ENCODE measurements around the gene DMAP1. TPM values are rescaled to one million over a fixed set of nuclear protein-coding genes. Genes with fewer than 3 reads are reported as not detected.

The DMAP1 gene
- polyA plus RNA-seq, 3 donors: 18.9 to 51.4 (median 21.3) TPM

DNA sequence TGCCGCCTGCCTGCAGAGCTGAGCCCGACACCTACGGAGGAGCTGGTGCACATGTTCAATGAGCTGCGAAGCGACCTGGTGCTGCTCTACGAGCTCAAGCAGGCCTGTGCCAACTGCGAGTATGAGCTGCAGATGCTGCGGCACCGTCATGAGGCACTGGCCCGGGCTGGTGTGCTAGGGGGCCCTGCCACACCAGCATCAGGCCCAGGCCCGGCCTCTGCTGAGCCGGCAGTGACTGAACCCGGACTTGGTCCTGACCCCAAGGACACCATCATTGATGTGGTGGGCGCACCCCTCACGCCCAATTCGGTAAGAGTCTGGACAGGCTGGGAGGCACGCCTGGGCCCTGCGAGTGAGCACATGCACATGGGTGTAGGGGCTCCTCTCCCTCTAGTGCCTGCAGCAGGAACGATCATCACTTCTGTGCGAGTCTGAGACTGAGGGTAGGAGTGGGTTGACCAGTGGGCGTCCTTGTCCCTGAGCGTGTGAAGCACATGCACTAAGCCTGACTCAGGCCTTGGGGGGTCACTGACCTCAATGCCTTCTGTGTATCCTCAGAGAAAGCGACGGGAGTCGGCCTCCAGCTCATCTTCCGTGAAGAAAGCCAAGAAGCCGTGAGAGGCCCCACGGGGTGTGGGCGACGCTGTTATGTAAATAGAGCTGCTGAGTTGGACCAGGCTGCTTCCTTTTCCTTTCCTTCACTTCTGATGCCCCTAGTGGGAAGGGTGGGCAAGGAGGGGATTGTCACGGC, 6.9 kb downstream of the DMAP1 start:
- Histone ChIP-seq H3K4me2 (replicated peaks; ENCODE audit: extremely low read depth, low read length, poor library complexity, severe bottlenecking) (no peak overlapping the region), H4K20me1 (ENCODE audit: insufficient read depth, low read length) (peaks cover 6% of the 10 kb centered on the region), H3K9me3 (replicated peaks in 1 of 2; ENCODE audit: control insufficient read depth in 1 of 2, insufficient read depth in 1 of 2, low read length in 2 of 2) (no peaks in the 10 kb centered on the region), H3K79me2 (ENCODE audit: insufficient read depth, low read length) (no peaks in the 10 kb centered on the region), H3K27me3 (ENCODE audit: control insufficient read depth in 2 of 2, insufficient read depth in 2 of 2, low read length in 2 of 2) (no peaks in the 10 kb centered on the region), H3K9ac (ENCODE audit: insufficient read depth, low read length, poor library complexity, severe bottlenecking) (no peak overlapping the region), H3K4me1 (ENCODE audit: control insufficient read depth in 1 of 2, insufficient read depth in 2 of 2, low read length in 2 of 2) (peaks cover 0 to 4% of the 10 kb centered on the region in 2 donors), H3K27ac (ENCODE audit: low read depth in 1 of 2, low read length in 2 of 2) (peak overlapping the region in 1 of 2 donors; percentile 14), H2AFZ (ENCODE audit: insufficient read depth, low read depth, low read length, poor library complexity, severe bottlenecking) (no peak overlapping the region), H3K36me3 (replicated peaks in 1 of 2; ENCODE audit: control insufficient read depth in 1 of 2, insufficient read depth in 2 of 2, low read length in 2 of 2) (peaks cover 48 to 72% of the 10 kb centered on the region in 2 donors), H3K4me3 (replicated peaks in 1 of 3; ENCODE audit: low read depth in 2 of 3, low read length in 3 of 3) (no peak overlapping the region)
- intact Hi-C loops (cut with micrococcal nuclease): no loop called here
- no peak overlapping the region for H3K27ac Mint-ChIP-seq
- H3K36me3 Mint-ChIP-seq: peaks cover 61 to 69% of the 10 kb centered on the region in 2 donors
- H3K4me3 Mint-ChIP-seq: no peak overlapping the region
- TF ChIP-seq, protein P1, sequence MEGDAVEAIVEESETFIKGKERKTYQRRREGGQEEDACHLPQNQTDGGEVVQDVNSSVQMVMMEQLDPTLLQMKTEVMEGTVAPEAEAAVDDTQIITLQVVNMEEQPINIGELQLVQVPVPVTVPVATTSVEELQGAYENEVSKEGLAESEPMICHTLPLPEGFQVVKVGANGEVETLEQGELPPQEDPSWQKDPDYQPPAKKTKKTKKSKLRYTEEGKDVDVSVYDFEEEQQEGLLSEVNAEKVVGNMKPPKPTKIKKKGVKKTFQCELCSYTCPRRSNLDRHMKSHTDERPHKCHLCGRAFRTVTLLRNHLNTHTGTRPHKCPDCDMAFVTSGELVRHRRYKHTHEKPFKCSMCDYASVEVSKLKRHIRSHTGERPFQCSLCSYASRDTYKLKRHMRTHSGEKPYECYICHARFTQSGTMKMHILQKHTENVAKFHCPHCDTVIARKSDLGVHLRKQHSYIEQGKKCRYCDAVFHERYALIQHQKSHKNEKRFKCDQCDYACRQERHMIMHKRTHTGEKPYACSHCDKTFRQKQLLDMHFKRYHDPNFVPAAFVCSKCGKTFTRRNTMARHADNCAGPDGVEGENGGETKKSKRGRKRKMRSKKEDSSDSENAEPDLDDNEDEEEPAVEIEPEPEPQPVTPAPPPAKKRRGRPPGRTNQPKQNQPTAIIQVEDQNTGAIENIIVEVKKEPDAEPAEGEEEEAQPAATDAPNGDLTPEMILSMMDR (IDR thresholded peaks at IDR 0.05): no peak
- peaks cover 17% of the 10 kb centered on the region for H3K4me1 Mint-ChIP-seq
- H3K9me3 Mint-ChIP-seq: no peaks in the 10 kb centered on the region
- peaks cover 0 to 1% (median 0%) of the 10 kb centered on the region in 3 donors for H3K27me3 Mint-ChIP-seq (ENCODE audit: low read depth in 3 of 3)
- DNase-seq: no peak
- 84% methylated on average over 23 of the region's 31 CpGs for WGBS (ENCODE audit: insufficient coverage)

DNA sequence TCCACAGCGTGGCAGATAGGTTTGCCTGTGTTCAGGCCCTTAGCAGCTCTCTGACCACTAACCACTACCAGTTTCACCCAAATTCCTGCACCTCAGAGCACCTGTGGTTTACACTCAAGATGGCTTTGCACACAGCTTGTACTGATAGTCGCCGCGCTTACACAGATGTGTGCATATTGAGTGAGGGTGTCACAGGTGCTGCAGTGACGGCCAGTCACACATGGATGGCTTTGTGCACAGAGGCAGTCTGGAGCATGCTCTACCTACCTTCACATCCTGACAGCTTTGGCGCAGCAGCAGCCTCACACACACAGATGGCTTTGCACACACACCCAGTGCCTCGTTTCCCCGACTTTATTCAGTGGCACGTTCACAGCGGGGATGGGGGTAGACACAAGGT, 7.5 kb downstream of the DMAP1 start:
- Mint-ChIP-seq H3K9me3 (no peaks in the 10 kb centered on the region), H3K36me3 (peaks cover 58 to 63% of the 10 kb centered on the region in 2 donors), H3K27ac (peak overlapping the region in 1 of 7 donors; percentile 34), H3K4me3 (no peak overlapping the region), H3K27me3 (ENCODE audit: low read depth in 3 of 3) (peaks cover 0 to 1% (median 0%) of the 10 kb centered on the region in 3 donors), H3K4me1 (peaks cover 17% of the 10 kb centered on the region)
- H4K20me1 ChIP-seq (ENCODE audit: insufficient read depth, low read length): peaks cover 6% of the 10 kb centered on the region
- H3K36me3 ChIP-seq (replicated peaks in 1 of 2; ENCODE audit: control insufficient read depth in 1 of 2, insufficient read depth in 2 of 2, low read length in 2 of 2): peaks cover 43 to 66% of the 10 kb centered on the region in 2 donors
- peak overlapping the region in 1 of 2 donors; percentile 14 for H3K27ac ChIP-seq (ENCODE audit: low read depth in 1 of 2, low read length in 2 of 2)
- TF ChIP-seq, protein P1 (IDR thresholded peaks at IDR 0.05): no peak
- no peak overlapping the region for H3K9ac ChIP-seq (ENCODE audit: insufficient read depth, low read length, poor library complexity, severe bottlenecking)
- H3K9me3 ChIP-seq (replicated peaks in 1 of 2; ENCODE audit: control insufficient read depth in 1 of 2, insufficient read depth in 1 of 2, low read length in 2 of 2): no peaks in the 10 kb centered on the region
- no peak overlapping the region for H3K4me2 ChIP-seq (replicated peaks; ENCODE audit: extremely low read depth, low read length, poor library complexity, severe bottlenecking)
- no peaks in the 10 kb centered on the region for H3K27me3 ChIP-seq (ENCODE audit: control insufficient read depth in 2 of 2, insufficient read depth in 2 of 2, low read length in 2 of 2)
- peaks cover 0 to 4% of the 10 kb centered on the region in 2 donors for H3K4me1 ChIP-seq (ENCODE audit: control insufficient read depth in 1 of 2, insufficient read depth in 2 of 2, low read length in 2 of 2)
- no peaks in the 10 kb centered on the region for H3K79me2 ChIP-seq (ENCODE audit: insufficient read depth, low read length)
- no peak overlapping the region for H2AFZ ChIP-seq (ENCODE audit: insufficient read depth, low read depth, low read length, poor library complexity, severe bottlenecking)
- H3K4me3 ChIP-seq (replicated peaks in 1 of 3; ENCODE audit: low read depth in 2 of 3, low read length in 3 of 3): no peak overlapping the region
- 89% methylated on average over 2 of the region's 10 CpGs for WGBS (ENCODE audit: insufficient coverage)
- intact Hi-C loops (cut with micrococcal nuclease): no loop called here
- DNase-seq: no peak

Measured in CD14-positive monocyte (primary cell).